Progenitor cell of endocrine pancreas (in vitro differentiated cells): Measurements from ENCODE around the gene ZFR2. TPM values are rescaled to one million over a fixed set of nuclear protein-coding genes. Genes with fewer than 3 reads are reported as not detected.

Experiments
- DNase-seq: peaks from one replicate; pipeline ENCODE4 v3.0.0; 2021; ENCODE audit warnings: low spot score; ENCODE audit not compliant: unreplicated experiment
- H3K27ac Mint-ChIP-seq: 2 replicates; pipeline ENCODE4 v1.8.0; 2021; ENCODE audit warnings: mild to moderate bottlenecking, moderate library complexity, mixed read lengths
- H3K27me3 Mint-ChIP-seq: 2 replicates; pipeline ENCODE4 v1.8.0; 2021; ENCODE audit warnings: mixed read lengths
- H3K36me3 Mint-ChIP-seq: 2 replicates; pipeline ENCODE4 v1.8.0; 2022; ENCODE audit warnings: mixed read lengths; ENCODE audit not compliant: insufficient read depth
- H3K4me1 Mint-ChIP-seq: 2 replicates; pipeline ENCODE4 v1.8.0; 2021; ENCODE audit warnings: low read depth, mixed read lengths
- H3K4me3 Mint-ChIP-seq: 2 replicates; pipeline ENCODE4 v1.8.0; 2021; ENCODE audit warnings: low read depth, mild to moderate bottlenecking, moderate library complexity, mixed read lengths
- H3K9me3 Mint-ChIP-seq: 2 replicates; pipeline ENCODE4 v1.8.0; 2021; ENCODE audit warnings: low read depth, mixed read lengths
- total RNA-seq: library from RNA; stranded (reverse); gene quantifications from 2 replicates; pipeline ENCODE4 v1.2.1, GENCODE V29; 2021
- TF ChIP-seq, protein P1 (sequence below): fragments of 200-600 bp; sonication (generic); IDR thresholded peaks from one replicate; pipeline ENCODE4 v1.5.0; 2021; ENCODE audit warnings: antibody characterized with exemption, mild to moderate bottlenecking; ENCODE audit not compliant: unreplicated experiment

ZFR2 gene
- total RNA-seq, 1 donor from 2014 or later, result 3.5 TPM

DNA sequence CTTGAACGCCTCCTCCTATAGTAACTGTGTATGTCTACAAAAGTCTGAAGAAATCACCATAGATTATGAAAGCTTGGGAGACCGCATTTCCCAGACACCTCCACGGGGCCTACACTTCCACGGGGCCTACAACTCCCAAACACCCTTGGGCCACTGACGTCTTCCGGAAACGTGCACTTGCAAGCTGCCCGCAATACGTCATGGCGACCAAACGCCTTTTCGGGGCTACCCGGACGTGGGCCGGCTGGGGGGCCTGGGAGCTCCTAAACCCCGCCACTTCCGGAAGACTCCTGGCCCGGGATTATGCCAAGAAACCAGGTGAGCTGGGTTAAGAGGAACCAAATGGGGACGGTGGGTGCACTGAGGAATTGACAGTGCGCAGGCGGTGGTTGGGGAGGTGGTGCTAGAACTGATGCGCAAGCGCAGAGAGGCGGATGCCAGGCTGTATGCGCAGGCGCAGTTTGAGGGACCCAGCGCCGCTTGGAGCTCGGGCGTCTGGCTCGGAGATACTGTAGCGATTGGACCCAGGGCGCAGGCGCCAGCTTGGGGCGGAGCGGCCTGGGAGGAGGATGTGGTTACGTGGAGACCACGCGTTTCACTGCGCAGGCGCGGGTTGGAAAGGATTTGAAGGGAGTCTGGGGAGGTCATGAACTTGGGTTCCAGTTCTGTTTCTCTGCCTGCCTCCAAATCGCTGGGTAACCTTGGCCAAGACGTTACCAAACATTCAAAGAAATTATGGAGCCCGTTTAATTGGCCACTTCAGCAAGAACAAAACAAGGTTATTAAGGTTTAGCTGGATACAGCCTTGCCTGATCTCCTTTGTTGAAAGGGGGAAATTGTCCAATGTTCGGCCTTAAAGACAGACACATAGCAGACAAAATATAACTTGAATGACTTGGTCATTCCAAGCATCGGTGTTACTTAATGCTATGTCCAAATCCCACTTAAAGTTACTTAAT is 106.1 kb downstream of the ZFR2 start, which contains the start of gene MRPL54:
MRPL54 (plus strand) TSS at position 182 of the 959 bp plus-strand sequence; CDS start at position 201, 19 bp downstream.
- peak; percentile 99 for DNase-seq
- H3K27ac Mint-ChIP-seq, result peak within 1 kb of the TSS; percentile 99
- TF ChIP-seq, protein P1, sequence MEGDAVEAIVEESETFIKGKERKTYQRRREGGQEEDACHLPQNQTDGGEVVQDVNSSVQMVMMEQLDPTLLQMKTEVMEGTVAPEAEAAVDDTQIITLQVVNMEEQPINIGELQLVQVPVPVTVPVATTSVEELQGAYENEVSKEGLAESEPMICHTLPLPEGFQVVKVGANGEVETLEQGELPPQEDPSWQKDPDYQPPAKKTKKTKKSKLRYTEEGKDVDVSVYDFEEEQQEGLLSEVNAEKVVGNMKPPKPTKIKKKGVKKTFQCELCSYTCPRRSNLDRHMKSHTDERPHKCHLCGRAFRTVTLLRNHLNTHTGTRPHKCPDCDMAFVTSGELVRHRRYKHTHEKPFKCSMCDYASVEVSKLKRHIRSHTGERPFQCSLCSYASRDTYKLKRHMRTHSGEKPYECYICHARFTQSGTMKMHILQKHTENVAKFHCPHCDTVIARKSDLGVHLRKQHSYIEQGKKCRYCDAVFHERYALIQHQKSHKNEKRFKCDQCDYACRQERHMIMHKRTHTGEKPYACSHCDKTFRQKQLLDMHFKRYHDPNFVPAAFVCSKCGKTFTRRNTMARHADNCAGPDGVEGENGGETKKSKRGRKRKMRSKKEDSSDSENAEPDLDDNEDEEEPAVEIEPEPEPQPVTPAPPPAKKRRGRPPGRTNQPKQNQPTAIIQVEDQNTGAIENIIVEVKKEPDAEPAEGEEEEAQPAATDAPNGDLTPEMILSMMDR, result no peak
- peak within 1 kb of the TSS; percentile 94 for H3K4me3 Mint-ChIP-seq
- H3K9me3 Mint-ChIP-seq, result no peaks in the 10 kb centered on the region
- peaks cover 1% of the 10 kb centered on the region for H3K36me3 Mint-ChIP-seq
- H3K4me1 Mint-ChIP-seq, result peaks cover 7% of the 10 kb centered on the region
- no peaks in the 10 kb centered on the region for H3K27me3 Mint-ChIP-seq

DNA sequence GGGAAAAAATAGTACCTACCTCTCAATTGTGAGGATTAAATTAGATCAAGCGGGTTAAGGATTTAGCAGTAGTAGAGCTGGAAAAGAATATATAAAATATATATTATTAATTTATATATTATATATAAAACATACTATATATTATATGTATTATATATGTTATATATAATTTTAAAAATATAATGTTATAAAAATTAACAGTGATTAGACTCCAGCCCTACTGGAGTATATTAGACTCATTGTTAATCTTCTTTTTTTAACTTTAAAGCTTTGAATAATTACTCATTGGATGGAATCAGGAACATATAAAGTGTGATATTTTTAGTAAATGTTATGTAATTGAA is 106.7 kb downstream of the ZFR2 start:
- H3K9me3 Mint-ChIP-seq, result no peaks in the 10 kb centered on the region
- peak overlapping the region; percentile 94 for H3K4me3 Mint-ChIP-seq
- peaks cover 1% of the 10 kb centered on the region for H3K36me3 Mint-ChIP-seq
- peak overlapping the region; percentile 99 for H3K27ac Mint-ChIP-seq
- H3K27me3 Mint-ChIP-seq, result no peaks in the 10 kb centered on the region
- peaks cover 7% of the 10 kb centered on the region for H3K4me1 Mint-ChIP-seq
- TF ChIP-seq, protein P1, result no peak
- no peak for DNase-seq

DNA sequence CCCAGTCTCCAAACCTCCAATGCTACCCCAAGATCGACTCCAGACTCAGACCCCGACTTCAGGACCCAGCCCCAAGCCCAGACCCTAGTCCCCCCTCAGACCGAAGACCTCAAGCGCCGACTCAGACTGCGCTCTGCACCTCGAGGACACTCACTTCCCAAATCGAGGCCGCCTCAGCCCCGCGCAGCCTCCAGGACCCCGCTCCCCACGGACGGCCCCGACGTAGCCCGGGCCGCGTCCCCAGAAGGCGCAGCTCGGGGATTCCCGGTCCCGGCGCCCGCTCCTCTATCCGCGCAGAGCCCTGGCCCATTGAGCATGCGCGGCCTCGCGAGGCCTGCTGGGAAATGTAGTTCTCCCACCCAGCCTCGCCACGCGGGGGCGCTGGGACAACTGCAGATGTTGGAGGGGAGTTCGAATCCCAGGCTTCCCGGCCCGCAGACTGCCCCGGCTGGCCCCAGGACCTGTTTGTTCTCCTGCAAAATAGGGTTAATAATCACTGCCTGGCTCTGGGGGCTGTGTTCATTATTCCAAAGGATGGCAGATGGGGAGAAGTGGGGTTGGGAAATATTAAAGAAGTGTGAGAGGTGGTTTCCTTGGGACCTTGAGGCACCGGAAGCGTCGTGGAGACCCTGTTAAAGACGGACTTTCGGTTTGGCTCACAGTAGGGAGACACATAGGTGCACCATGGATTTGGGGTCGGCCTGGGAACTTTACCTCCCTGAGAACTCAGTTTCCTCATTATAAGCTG is 107.3 kb downstream of the ZFR2 start, which contains the start of gene APBA3:
APBA3 (minus strand) TSS at position 311 of the 748 bp plus-strand sequence. CDS start 1,428 bp downstream, outside the sequence.
- TF ChIP-seq, protein P1, result peak; percentile 64
- peaks cover 7% of the 10 kb centered on the region for H3K4me1 Mint-ChIP-seq
- no peaks in the 10 kb centered on the region for H3K9me3 Mint-ChIP-seq
- peak within 1 kb of the TSS; percentile 99 for H3K27ac Mint-ChIP-seq
- H3K36me3 Mint-ChIP-seq, result peaks cover 1% of the 10 kb centered on the region
- peak within 1 kb of the TSS; percentile 94 for H3K4me3 Mint-ChIP-seq
- H3K27me3 Mint-ChIP-seq, result no peaks in the 10 kb centered on the region
- DNase-seq, result peak; percentile 91

DNA sequence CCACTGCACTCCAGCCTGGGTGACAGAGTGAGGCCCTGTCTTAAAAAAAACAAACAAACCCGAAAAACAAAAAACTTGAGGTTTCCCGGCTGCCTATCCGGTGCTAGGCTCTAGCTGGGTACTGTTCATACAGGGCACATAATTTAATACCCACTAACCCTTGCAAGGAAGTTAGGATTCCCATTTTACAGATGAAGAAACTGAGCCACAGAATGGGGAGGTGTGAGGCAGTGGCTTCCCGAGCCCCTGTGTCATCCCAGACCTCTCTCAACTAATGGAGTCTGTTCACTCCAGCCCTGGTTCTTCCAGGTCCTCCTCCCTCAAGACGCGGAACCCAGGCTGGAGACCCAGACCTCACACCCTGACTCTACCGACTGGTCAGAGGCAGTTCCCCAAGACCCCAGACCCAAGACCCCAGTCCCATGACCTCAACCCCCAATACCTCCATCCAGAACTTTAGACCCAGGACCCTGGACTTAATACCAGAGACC is 107.9 kb downstream of the ZFR2 start:
- H3K9me3 Mint-ChIP-seq, result no peaks in the 10 kb centered on the region

More for the DNA sequence above, 107.9 kb downstream of the ZFR2 start:
- Mint-ChIP-seq H3K4me3 (peak overlapping the region; percentile 93), H3K36me3 (no peaks in the 10 kb centered on the region), H3K27me3 (no peaks in the 10 kb centered on the region), H3K4me1 (peaks cover 7% of the 10 kb centered on the region), H3K27ac (peak overlapping the region; percentile 96)
- no peak for DNase-seq
- TF ChIP-seq, protein P1, result no peak
